Dedifferentiated amniotic fluid mesenchymal stem cell (primary cell): Measurements from ENCODE around the gene PTPN7.
"Not testable (repeated sequence)": the region's sequence is repeated elsewhere in the genome, so short reads cannot be mapped to it uniquely, and the experiment has no call there.

ENCODE experiments used
- DNase-seq: peaks from one replicate; pipeline ENCODE4 v3.0.0-alpha.2; 2016; ENCODE audit errors: extremely low spot score

The PTPN7 gene

GRCh38 chr1:202152399-202152798, 8.0 kb downstream of the PTPN7 start:
- DNase-seq = no peak

- DNase-seq = no peak
Measured at GRCh38 chr1:202151045-202151444, 9.4 kb downstream of the PTPN7 start.

GRCh38 chr1:202150602-202151001, 9.8 kb downstream of the PTPN7 start:
- no peak for DNase-seq

- no peak for DNase-seq
Measured at GRCh38 chr1:202150187-202150586, 10.2 kb downstream of the PTPN7 start.

GRCh38 chr1:202149566-202149965, 10.8 kb downstream of the PTPN7 start:
- peak; percentile 29 for DNase-seq

- DNase-seq = no peak
Measured at GRCh38 chr1:202148391-202148790, 12.0 kb downstream of the PTPN7 start.

GRCh38 chr1:202146993-202147392, 13.4 kb downstream of the PTPN7 start:
- DNase-seq = no peak

GRCh38 chr1:202146279-202146678, 14.1 kb downstream of the PTPN7 start:
- no peak for DNase-seq

GRCh38 chr1:202145744-202146140, 14.7 kb downstream of the PTPN7 start:
- DNase-seq = not testable (repeated sequence)

GRCh38 chr1:202145068-202145743, 15.2 kb downstream of the PTPN7 start:
- DNase-seq = no peak

- no peak for DNase-seq
Measured at GRCh38 chr1:202144402-202145067, 15.9 kb downstream of the PTPN7 start, which contains the start of gene ARL8A. ARL8A (minus strand) TSS chr1:202144737; CDS start chr1:202144572, 165 bp downstream.

GRCh38 chr1:202143768-202144401, 16.5 kb downstream of the PTPN7 start:
- no peak for DNase-seq

- DNase-seq = no peak
Measured at GRCh38 chr1:202143011-202143767, 17.2 kb downstream of the PTPN7 start.

GRCh38 chr1:202141468-202141867, 18.9 kb downstream of the PTPN7 start:
- not testable (repeated sequence) for DNase-seq

GRCh38 chr1:202140833-202141232, 19.6 kb downstream of the PTPN7 start:
- no peak for DNase-seq

GRCh38 chr1:202135221-202135721, 25.1 kb downstream of the PTPN7 start:
- DNase-seq = peak; percentile 57

- DNase-seq = no peak
Measured at GRCh38 chr1:202134645-202135172, 25.7 kb downstream of the PTPN7 start.

GRCh38 chr1:202133989-202134388, 26.4 kb downstream of the PTPN7 start:
- DNase-seq = no peak

GRCh38 chr1:202133496-202133895, 26.9 kb downstream of the PTPN7 start:
- no peak for DNase-seq

- no peak for DNase-seq
Measured at GRCh38 chr1:202133001-202133400, 27.4 kb downstream of the PTPN7 start.

GRCh38 chr1:202131956-202132821, 28.2 kb downstream of the PTPN7 start:
- DNase-seq = no peak
